CD4-positive, alpha-beta T cell (primary cell): ENCODE data around the gene TRIM44. TPM values are rescaled to one million over a fixed set of nuclear protein-coding genes. Genes with fewer than 3 reads are reported as not detected.

Experiments used
- ATAC-seq: fragments of 200-7000 bp; cut with Tn5 transposase; one replicate; pipeline ENCODE4 v1.10.0; 2022; ENCODE audit warnings: mild to moderate bottlenecking; ENCODE audit not compliant: poor library complexity
- CTCF ChIA-PET: fragments of 350-600 bp; sonication (Branson Sonifier 250); formaldehyde crosslinking; loops from one replicate; lab custom pipeline; 2021; ENCODE audit warnings: antibody characterized with exemption, inconsistent platforms; lab: Charles Lee
- POLR2A ChIA-PET: fragments of 350-600 bp; sonication (Branson Sonifier 250); formaldehyde crosslinking; loops from one replicate; lab custom pipeline; 2021; ENCODE audit warnings: antibody characterized with exemption, inconsistent platforms; lab: Charles Lee
- DNase-seq, 14 experiments: peaks; one replicate each; pipeline ENCODE4 v3.0.0-alpha.2; 2013 to 2020; ENCODE audit warnings: mixed read lengths in 2 of 14
- H3K27ac ChIP-seq, 2 donors: one replicate each; pipeline versions ENCODE4 v1.5.1 to v1.7.0; 2013; ENCODE audit warnings: low read length in 2 of 2, low read depth in 1 of 2, mild to moderate bottlenecking in 1 of 2
- H3K27me3 ChIP-seq, 2 experiments: 1 replicate in 1 of 2; 2 replicates in 1 of 2; pipeline versions ENCODE4 v1.6.1 to v1.7.0; 2013; ENCODE audit warnings: low read length in 2 of 2, control low read depth in 1 of 2, mild to moderate bottlenecking in 1 of 2, moderate library complexity in 1 of 2; ENCODE audit not compliant: insufficient read depth in 2 of 2, control insufficient read depth in 1 of 2
- H3K36me3 ChIP-seq: one replicate; pipeline ENCODE4 v1.6.1; 2013; ENCODE audit warnings: low read length, control low read depth; ENCODE audit not compliant: insufficient read depth
- H3K4me1 ChIP-seq: one replicate; pipeline ENCODE4 v1.6.1; 2013; ENCODE audit warnings: low read length, control low read depth; ENCODE audit not compliant: insufficient read depth
- H3K4me3 ChIP-seq: one replicate; pipeline ENCODE4 v1.5.1; 2013; ENCODE audit warnings: mild to moderate bottlenecking, low read length, moderate library complexity
- H3K9me3 ChIP-seq, 2 experiments: 1 replicate in 1 of 2; 2 replicates in 1 of 2; pipeline versions ENCODE4 v1.6.1 to v1.7.0; 2013; ENCODE audit warnings: low read length in 2 of 2, mild to moderate bottlenecking in 2 of 2, control low read depth in 1 of 2, moderate library complexity in 1 of 2; ENCODE audit not compliant: control insufficient read depth in 1 of 2, insufficient read depth in 1 of 2
- H3K27ac Mint-ChIP-seq: one replicate; pipeline ENCODE4 v1.8.0; 2020; ENCODE audit warnings: mixed read lengths
- H3K27me3 Mint-ChIP-seq: one replicate; pipeline ENCODE4 v1.8.0; 2021; ENCODE audit warnings: mixed read lengths
- H3K36me3 Mint-ChIP-seq: one replicate; pipeline ENCODE4 v1.8.0; 2021; ENCODE audit warnings: low read depth, mixed read lengths
- H3K4me1 Mint-ChIP-seq: one replicate; pipeline ENCODE4 v1.8.0; 2021; ENCODE audit warnings: low read depth, mixed read lengths
- H3K4me3 Mint-ChIP-seq: one replicate; pipeline ENCODE4 v1.8.0; 2020; ENCODE audit warnings: mild to moderate bottlenecking, mixed read lengths
- H3K9me3 Mint-ChIP-seq: one replicate; pipeline ENCODE4 v1.8.0; 2020; ENCODE audit warnings: mixed read lengths
- CTCF ChIP-seq: fragments of 200-600 bp; IDR thresholded peaks from one replicate; pipeline ENCODE4 v1.8.0; 2022; ENCODE audit warnings: antibody characterized with exemption, mild to moderate bottlenecking
- intact Hi-C, 2 experiments: fragments of 100-400 bp; cut with DNase I in 1 of 2; cut with micrococcal nuclease in 1 of 2; formaldehyde crosslinking; loops; one replicate each; pipeline versions ENCODE4 v1.15.1 to v1.9.0; 2023 to 2025; cut with DNase I, micrococcal nuclease
- total RNA-seq, 174 experiments: library from RNA in 2 of 174; stranded (reverse) in 2 of 174; gene quantifications; one replicate each; pipeline ENCODE4 v1.2.3 and lab custom pipeline; 2021 to 2026

Gene TRIM44
- total RNA-seq, 2 experiments from 2014 or later, result 32.1 to 36.7 TPM

GRCh38 chr11:35730254-35730653 is 67.7 kb downstream of the TRIM44 start:
- Mint-ChIP-seq H3K9me3 (peaks cover 16% of the 10 kb centered on the region), H3K4me3 (no peak overlapping the region), H3K36me3 (peaks cover 93% of the 10 kb centered on the region), H3K27ac (no peak overlapping the region), H3K4me1 (peaks cover 19% of the 10 kb centered on the region), H3K27me3 (no peaks in the 10 kb centered on the region)
- ChIA-PET CTCF (no interaction called here), POLR2A (no interaction called here)
- Histone ChIP-seq H3K9me3 (peaks cover 3 to 18% of the 10 kb centered on the region in 2 experiments), H3K4me3 (no peak overlapping the region), H3K4me1 (no peaks in the 10 kb centered on the region), H3K27me3 (no peaks in the 10 kb centered on the region), H3K27ac (no peak overlapping the region), H3K36me3 (peaks cover 36% of the 10 kb centered on the region)
- TF ChIP-seq CTCF, result no peak
- no peak for ATAC-seq
- intact Hi-C loops, result no loop called here
- DNase-seq, result no peak

- intact Hi-C loops, result no loop called here
- Histone ChIP-seq H3K27me3 (no peaks in the 10 kb centered on the region), H3K9me3 (peaks cover 3 to 9% of the 10 kb centered on the region in 2 experiments), H3K4me3 (no peak overlapping the region), H3K4me1 (no peaks in the 10 kb centered on the region), H3K36me3 (peaks cover 25% of the 10 kb centered on the region), H3K27ac (no peak overlapping the region)
- POLR2A ChIA-PET, result no interaction called here
- CTCF ChIA-PET, result interaction anchor here (1.0 kb wide), 1 partner anchor 87 kb away, joined by 5 read pairs; no protein-coding TSS in a partner anchor
- Mint-ChIP-seq H3K4me1 (peaks cover 53% of the 10 kb centered on the region), H3K9me3 (peaks cover 3% of the 10 kb centered on the region), H3K36me3 (peaks cover 89% of the 10 kb centered on the region), H3K4me3 (no peak overlapping the region), H3K27ac (peak overlapping the region; percentile 27), H3K27me3 (no peaks in the 10 kb centered on the region)
- ATAC-seq (no peak), DNase-seq (no peak)
- TF ChIP-seq CTCF, result no peak
Measured at GRCh38 chr11:35734669-35735410, 72.3 kb downstream of the TRIM44 start.

- no peak for DNase-seq
- H3K9me3 ChIP-seq, result peaks cover 3% of the 10 kb centered on the region in 2 experiments
- Mint-ChIP-seq H3K27ac (peak overlapping the region; percentile 2), H3K36me3 (peaks cover 88% of the 10 kb centered on the region), H3K27me3 (no peaks in the 10 kb centered on the region), H3K4me1 (peaks cover 58% of the 10 kb centered on the region), H3K4me3 (no peak overlapping the region), H3K9me3 (no peaks in the 10 kb centered on the region)
- H3K27me3 ChIP-seq, result no peaks in the 10 kb centered on the region
- H3K4me1 ChIP-seq, result no peaks in the 10 kb centered on the region
- H3K36me3 ChIP-seq, result peaks cover 25% of the 10 kb centered on the region
- no peak overlapping the region for H3K27ac ChIP-seq
- intact Hi-C loops, result no loop called here
- no peak for TF ChIP-seq CTCF
- ChIA-PET POLR2A (no interaction called here), CTCF (no interaction called here)
- ATAC-seq, result no peak
- no peak overlapping the region for H3K4me3 ChIP-seq
Measured at GRCh38 chr11:35735411-35735810, 72.8 kb downstream of the TRIM44 start.
